Uterus (tissue), 4 donors: ENCODE results near the gene S100A16. TPM values are rescaled to one million over a fixed set of nuclear protein-coding genes. Genes with fewer than 3 reads are reported as not detected.
A peak's percentile ranks its signal among the peaks of the same experiment; 100 is the strongest.

Experiments used
- DNase-seq, 2 donors: peaks; one replicate each; pipeline ENCODE4 v3.0.0-alpha.2; 2019 to 2020
- H3K27ac ChIP-seq, 2 donors: fragments of 200-600 bp; sonication (generic); 1 replicate in 1 of 2; 2 replicates in 1 of 2; pipeline ENCODE4 v1.5.1; 2016 to 2018
- H3K27me3 ChIP-seq, 2 donors: fragments of 200-600 bp; sonication (generic); one replicate each; pipeline ENCODE4 v1.5.1; 2018 to 2019; ENCODE audit warnings: control low read depth in 1 of 2
- H3K36me3 ChIP-seq, 2 donors: fragments of 200-600 bp; sonication (generic); one replicate each; pipeline ENCODE4 v1.5.1; 2019; ENCODE audit warnings: control low read depth in 1 of 2
- H3K4me1 ChIP-seq, 2 donors: fragments of 200-600 bp; sonication (generic); one replicate each; pipeline ENCODE4 v1.5.1; 2018 to 2019; ENCODE audit warnings: control low read depth in 1 of 2
- H3K4me3 ChIP-seq, 2 donors: fragments of 200-600 bp; sonication (generic); 1 replicate in 1 of 2; 2 replicates in 1 of 2; pipeline ENCODE4 v1.5.1; 2018 to 2019; ENCODE audit warnings: mild to moderate bottlenecking in 1 of 2
- H3K9me3 ChIP-seq, 2 donors: fragments of 200-600 bp; sonication (generic); one replicate each; pipeline ENCODE4 v1.5.1; 2019; ENCODE audit warnings: control low read depth in 1 of 2
- POLR2A ChIP-seq, 2 donors: fragments of 450-650 bp; IDR thresholded peaks; one replicate each; pipeline ENCODE4 v1.6.1; 2016; ENCODE audit warnings: antibody characterized with exemption in 2 of 2, mild to moderate bottlenecking in 1 of 2, moderate library complexity in 1 of 2
- intact Hi-C: fragments of 100-400 bp; cut with DNase I; formaldehyde crosslinking; loops from one replicate; pipeline ENCODE4 v1.15.1; 2023; ENCODE audit warnings: low total_unique reads
- total RNA-seq, 4 donors: library from RNA; depleted of rRNA in 3 of 4; stranded (reverse); fragments of >200 nt in 3 of 4; gene quantifications; one replicate each; pipeline versions ENCODE4 v1.1.0 to v1.2.4, GENCODE V29; 2014 to 2023
- TF ChIP-seq, protein P1 (sequence below), 4 experiments: fragments of 200-600 bp in 2 of 4; fragments of 450-650 bp in 2 of 4; sonication (generic) in 2 of 4; IDR thresholded peaks; one replicate each; pipeline ENCODE4 v1.5.1; 2016 to 2019; ENCODE audit warnings: antibody characterized with exemption in 4 of 4, mild to moderate bottlenecking in 2 of 4, moderate library complexity in 1 of 4
- donor health status: DM: yes; HTN: yes; CAD: no.

Gene S100A16
- total RNA-seq, 4 donors from 2014 or later = 57.4 to 122 (median 72.1) TPM

GRCh38 chr1:153636312-153636711, 23.4 kb upstream of the S100A16 start:
- Histone ChIP-seq H3K27ac (peak overlapping the region in 1 of 2 donors; percentile 100), H3K4me3 (no peak overlapping the region), H3K9me3 (no peaks in the 10 kb centered on the region), H3K27me3 (no peaks in the 10 kb centered on the region), H3K36me3 (peaks cover 0 to 2% of the 10 kb centered on the region in 2 donors), H3K4me1 (peaks cover 0 to 3% of the 10 kb centered on the region in 2 donors)
- intact Hi-C loops = no loop called here
- no peak for TF ChIP-seq POLR2A (IDR thresholded peaks at IDR 0.05)
- TF ChIP-seq, protein P1, sequence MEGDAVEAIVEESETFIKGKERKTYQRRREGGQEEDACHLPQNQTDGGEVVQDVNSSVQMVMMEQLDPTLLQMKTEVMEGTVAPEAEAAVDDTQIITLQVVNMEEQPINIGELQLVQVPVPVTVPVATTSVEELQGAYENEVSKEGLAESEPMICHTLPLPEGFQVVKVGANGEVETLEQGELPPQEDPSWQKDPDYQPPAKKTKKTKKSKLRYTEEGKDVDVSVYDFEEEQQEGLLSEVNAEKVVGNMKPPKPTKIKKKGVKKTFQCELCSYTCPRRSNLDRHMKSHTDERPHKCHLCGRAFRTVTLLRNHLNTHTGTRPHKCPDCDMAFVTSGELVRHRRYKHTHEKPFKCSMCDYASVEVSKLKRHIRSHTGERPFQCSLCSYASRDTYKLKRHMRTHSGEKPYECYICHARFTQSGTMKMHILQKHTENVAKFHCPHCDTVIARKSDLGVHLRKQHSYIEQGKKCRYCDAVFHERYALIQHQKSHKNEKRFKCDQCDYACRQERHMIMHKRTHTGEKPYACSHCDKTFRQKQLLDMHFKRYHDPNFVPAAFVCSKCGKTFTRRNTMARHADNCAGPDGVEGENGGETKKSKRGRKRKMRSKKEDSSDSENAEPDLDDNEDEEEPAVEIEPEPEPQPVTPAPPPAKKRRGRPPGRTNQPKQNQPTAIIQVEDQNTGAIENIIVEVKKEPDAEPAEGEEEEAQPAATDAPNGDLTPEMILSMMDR (IDR thresholded peaks at IDR 0.05) = no peak
- DNase-seq = no peak

DNA sequence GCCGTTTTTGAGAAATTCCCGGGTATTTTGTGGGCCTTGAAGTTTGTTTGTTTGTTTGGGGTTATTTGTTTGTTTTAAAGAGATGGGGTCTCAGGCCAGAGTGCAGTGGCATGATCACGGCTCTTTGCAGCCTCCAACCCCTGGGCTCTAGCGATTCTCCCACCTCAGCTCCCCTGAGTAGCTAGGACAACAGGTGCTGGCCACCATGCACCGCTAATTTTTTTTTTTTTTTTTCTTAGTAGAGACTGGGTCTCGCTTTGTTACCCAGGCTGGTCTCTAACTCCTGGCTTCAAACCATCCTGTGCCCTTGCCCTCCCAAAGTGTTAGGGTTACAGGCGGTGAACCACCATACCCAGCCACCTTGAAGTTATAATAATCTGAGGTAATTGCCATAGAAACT, 22.9 kb upstream of the S100A16 start:
- H3K4me1 ChIP-seq = peaks cover 0 to 3% of the 10 kb centered on the region in 2 donors

GRCh38 chr1:153633754-153634665, 21.1 kb upstream of the S100A16 start, which contains the start of gene CHTOP:
Gene CHTOP, plus strand, starts transcription at chr1:153634066. Its CDS starts 2,523 bp downstream, at chr1:153636589.
- Histone ChIP-seq H3K9me3 (no peaks in the 10 kb centered on the region), H3K36me3 (no peaks in the 10 kb centered on the region), H3K4me3 (peak within 1 kb of the TSS; percentile 88 to 100), H3K27ac (peak within 1 kb of the TSS; percentile 99 to 100), H3K27me3 (no peaks in the 10 kb centered on the region), H3K4me1 (peaks cover 0 to 3% of the 10 kb centered on the region in 2 donors)
- peak; percentile 84 to 99 for TF ChIP-seq POLR2A (IDR thresholded peaks at IDR 0.05)
- TF ChIP-seq, protein P1 (IDR thresholded peaks at IDR 0.05) = peak in 1 of 4 experiments; percentile 5
- DNase-seq = peak; percentile 99
- intact Hi-C loops = no loop called here

More for the DNA sequence above, 22.9 kb upstream of the S100A16 start:
- H3K27ac ChIP-seq = peak overlapping the region in 1 of 2 donors; percentile 100
- no peak for TF ChIP-seq POLR2A (IDR thresholded peaks at IDR 0.05)
- TF ChIP-seq, protein P1 (IDR thresholded peaks at IDR 0.05) = no peak
- intact Hi-C loops = no loop called here
- H3K27me3 ChIP-seq = no peaks in the 10 kb centered on the region
- DNase-seq = no peak
- no peaks in the 10 kb centered on the region for H3K9me3 ChIP-seq
- H3K36me3 ChIP-seq = no peaks in the 10 kb centered on the region
- H3K4me3 ChIP-seq = peak overlapping the region in 1 of 2 donors; percentile 88

DNA sequence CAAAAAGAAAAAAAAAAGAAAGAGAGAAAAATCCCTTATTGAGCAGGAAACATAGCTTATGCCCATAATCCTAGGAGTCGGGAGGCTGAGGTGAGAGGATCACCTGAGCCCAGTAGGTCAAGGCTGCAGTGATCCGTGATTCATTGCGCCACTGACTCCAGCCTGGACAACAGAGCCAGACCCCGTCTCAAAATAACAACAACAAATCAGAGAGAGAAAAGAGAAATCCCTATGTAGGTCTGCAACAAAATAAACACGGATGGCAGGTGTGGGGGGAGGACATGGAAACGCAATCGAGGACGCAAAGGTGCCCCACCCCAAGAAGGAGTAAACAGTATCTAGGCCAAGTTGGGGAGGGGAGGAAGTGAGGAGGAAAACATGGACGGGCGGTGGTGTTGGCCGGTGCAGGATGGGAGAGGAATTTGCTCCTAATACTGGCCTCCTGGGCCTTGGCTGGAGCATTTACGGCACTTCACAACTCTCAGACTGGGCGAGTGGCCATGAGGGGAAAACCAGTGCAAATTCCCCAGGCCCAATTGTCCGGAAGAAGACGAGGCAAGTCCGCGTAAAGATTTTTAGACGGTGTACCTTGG, 20.3 kb upstream of the S100A16 start:
- H3K4me3 ChIP-seq = peak overlapping the region; percentile 88 to 100
- intact Hi-C loops = no loop called here
- no peak for DNase-seq
- H3K9me3 ChIP-seq = no peaks in the 10 kb centered on the region
- peaks cover 0 to 3% of the 10 kb centered on the region in 2 donors for H3K4me1 ChIP-seq
- H3K27ac ChIP-seq = peak overlapping the region; percentile 99 to 100
- no peaks in the 10 kb centered on the region for H3K27me3 ChIP-seq
- TF ChIP-seq, protein P1 (IDR thresholded peaks at IDR 0.05) = no peak
- TF ChIP-seq POLR2A (IDR thresholded peaks at IDR 0.05) = no peak
- no peaks in the 10 kb centered on the region for H3K36me3 ChIP-seq
